ENCODE results near the gene FGFBP3. TPM values are rescaled to one million over a fixed set of nuclear protein-coding genes. Genes with fewer than 3 reads are reported as not detected.

Gene FGFBP3
- total and polyA plus RNA-seq, 12 donors, result 0.24 to 4.1 (median 1.8) TPM

DNA sequence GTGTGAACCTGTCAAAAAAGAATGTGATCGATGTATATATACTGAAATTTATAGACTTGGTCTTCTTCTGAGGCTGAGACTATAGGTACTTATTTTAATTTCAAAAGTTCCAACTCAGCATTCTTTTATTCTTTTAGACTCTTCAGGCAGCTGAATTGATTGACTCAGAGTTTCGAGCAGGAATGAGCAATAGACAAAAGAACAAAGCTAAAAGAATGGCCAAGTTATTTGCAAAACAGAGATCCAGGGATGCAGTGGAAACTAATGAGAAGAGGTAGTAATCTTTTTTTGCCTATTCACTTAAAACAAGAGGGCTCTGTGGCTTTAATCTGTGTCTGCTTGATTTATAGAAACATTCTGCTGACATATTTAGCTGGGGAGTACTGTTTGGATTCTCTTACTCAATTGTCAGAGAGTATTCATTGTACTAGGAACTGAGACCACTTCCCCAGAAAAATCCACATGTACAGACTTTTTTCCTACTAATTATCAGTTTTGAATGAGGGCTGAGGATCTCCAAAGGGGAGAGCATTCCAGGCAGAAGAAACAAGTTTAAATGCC is 44.4 kb upstream of the FGFBP3 start:
- H3K27me3 ChIP-seq, result no peaks in the 10 kb centered on the region
- H3K36me3 ChIP-seq (replicated peaks in 1 of 2), result peaks cover 0 to 59% of the 10 kb centered on the region in 2 donors
- no peak overlapping the region for H3K27ac ChIP-seq
- intact Hi-C loops (cut with DNase I), result no loop called here
- H3K4me1 ChIP-seq (replicated peaks in 1 of 2), result peaks cover 0 to 6% of the 10 kb centered on the region in 2 donors
- 96 to 97% (median 96%) methylated on average over 2 of the region's 2 CpGs for WGBS, 4 donors
- DNase-seq, result no peak
- H3K4me3 ChIP-seq, result no peak overlapping the region
- TF ChIP-seq POLR2A (IDR thresholded peaks at IDR 0.05) (no peak), CTCF (IDR thresholded peaks at IDR 0.05) (no peak)
- H3K9me3 ChIP-seq (replicated peaks in 1 of 3), result no peaks in the 10 kb centered on the region

DNA sequence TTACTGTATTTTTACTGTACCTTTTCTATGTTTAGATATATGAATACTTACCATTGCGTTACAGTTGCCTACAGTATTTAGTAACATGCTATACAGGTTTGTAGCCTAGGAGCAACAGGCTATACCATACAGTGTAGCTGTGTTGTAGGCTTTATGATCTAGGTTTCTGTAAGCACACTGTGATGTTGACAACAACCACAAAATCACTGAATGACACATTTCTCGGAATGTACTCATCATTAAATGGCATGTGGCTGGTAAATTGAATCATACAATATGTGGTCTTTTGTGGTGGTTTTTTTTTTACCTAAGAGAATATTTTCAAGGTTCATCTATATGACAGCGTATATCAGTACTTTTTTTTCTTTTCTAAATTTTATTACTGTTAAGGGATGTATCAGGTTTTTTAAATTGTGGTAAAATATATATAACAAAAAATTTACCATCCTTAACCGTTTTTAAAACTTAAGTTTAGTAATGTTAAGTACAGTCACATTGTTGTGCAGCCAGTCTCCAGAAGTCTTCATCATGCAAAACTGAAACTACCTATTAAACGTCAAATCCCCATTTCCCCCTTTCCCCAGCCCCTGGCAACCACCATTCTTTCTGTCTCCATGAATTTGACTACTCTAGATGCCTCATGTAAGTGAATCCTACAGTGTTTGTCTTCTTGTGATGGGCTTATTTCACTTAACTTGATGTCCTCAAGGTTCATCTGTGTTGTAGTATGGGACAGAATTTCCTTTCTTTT is 35.8 kb upstream of the FGFBP3 start:
- no peaks in the 10 kb centered on the region for H3K27me3 ChIP-seq
- no peaks in the 10 kb centered on the region for H3K9me3 ChIP-seq (replicated peaks in 1 of 3)
- H3K36me3 ChIP-seq (replicated peaks in 1 of 2), result peaks cover 0 to 28% of the 10 kb centered on the region in 2 donors
- H3K4me1 ChIP-seq (replicated peaks in 1 of 2), result no peaks in the 10 kb centered on the region
- TF ChIP-seq POLR2A (IDR thresholded peaks at IDR 0.05) (no peak), CTCF (IDR thresholded peaks at IDR 0.05) (no peak)
- DNase-seq, result no peak
- WGBS, 4 donors, result 90 to 93% (median 91%) methylated on average over 5 of the region's 5 CpGs
- no peak overlapping the region for H3K27ac ChIP-seq
- no peak overlapping the region for H3K4me3 ChIP-seq
- intact Hi-C loops (cut with DNase I), result no loop called here

DNA sequence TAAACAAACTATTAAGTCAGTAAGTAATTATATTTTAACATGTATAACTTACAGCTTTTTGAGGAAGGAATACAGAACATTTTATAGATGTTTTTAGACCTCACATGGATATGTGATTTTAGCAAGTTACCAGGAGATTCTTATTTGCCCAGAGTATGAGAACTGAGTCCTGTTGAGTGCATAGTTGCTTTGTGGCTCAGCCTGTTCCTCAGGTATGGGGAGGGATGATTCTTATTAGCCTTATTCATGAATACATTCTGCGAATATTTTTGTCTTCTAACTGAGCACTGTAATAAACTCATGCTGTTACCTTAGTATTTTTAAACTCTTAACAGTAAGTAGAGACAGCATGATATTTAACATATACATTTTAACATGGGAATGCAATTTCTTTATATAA is 32.1 kb upstream of the FGFBP3 start:
- Histone ChIP-seq H3K4me1 (replicated peaks in 1 of 2) (no peaks in the 10 kb centered on the region), H3K27ac (no peak overlapping the region), H3K27me3 (no peaks in the 10 kb centered on the region), H3K9me3 (replicated peaks in 1 of 3) (no peaks in the 10 kb centered on the region), H3K4me3 (no peak overlapping the region), H3K36me3 (replicated peaks in 1 of 2) (peaks cover 0 to 33% of the 10 kb centered on the region in 2 donors)
- TF ChIP-seq CTCF (IDR thresholded peaks at IDR 0.05) (no peak), POLR2A (IDR thresholded peaks at IDR 0.05) (no peak)
- intact Hi-C loops (cut with DNase I), result no loop called here
- DNase-seq, result no peak
- 88 to 94% (median 90%) methylated on average over 1 of the region's 1 CpG for WGBS, 4 donors

DNA sequence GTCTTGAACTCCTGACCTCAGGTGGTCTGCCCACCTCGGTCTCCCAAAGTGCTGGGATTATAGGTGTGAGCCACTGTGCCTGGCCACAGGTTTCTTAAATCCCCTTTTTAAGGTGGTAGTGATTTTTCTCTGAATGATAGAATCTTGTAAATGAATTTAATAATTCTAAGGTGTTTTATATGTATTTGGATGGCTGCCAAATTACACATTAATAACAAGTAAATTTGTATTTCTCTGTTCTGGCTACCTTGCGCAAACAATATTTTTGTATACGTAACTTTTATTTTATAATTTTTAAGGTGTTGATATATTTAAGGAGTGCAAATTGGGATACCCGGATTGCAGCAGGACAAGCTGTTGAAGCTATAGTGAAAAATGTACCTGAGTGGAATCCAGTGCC is 30.4 kb upstream of the FGFBP3 start:
- Histone ChIP-seq H3K9me3 (replicated peaks in 1 of 3) (no peaks in the 10 kb centered on the region), H3K27ac (no peak overlapping the region), H3K4me1 (replicated peaks in 1 of 2) (no peaks in the 10 kb centered on the region), H3K36me3 (replicated peaks in 1 of 2) (peaks cover 0 to 43% of the 10 kb centered on the region in 2 donors), H3K4me3 (no peak overlapping the region), H3K27me3 (no peaks in the 10 kb centered on the region)
- TF ChIP-seq CTCF (IDR thresholded peaks at IDR 0.05) (no peak), POLR2A (IDR thresholded peaks at IDR 0.05) (no peak)
- DNase-seq, result no peak
- WGBS, 4 donors, result 91 to 99% (median 95%) methylated on average over 4 of the region's 4 CpGs
- intact Hi-C loops (cut with DNase I), result no loop called here
